HCT116 (cell line): ENCODE data around the gene MTUS2. TPM values are rescaled to one million over a fixed set of nuclear protein-coding genes. Genes with fewer than 3 reads are reported as not detected.
A peak's percentile ranks its signal among the peaks of the same experiment; 100 is the strongest.

ENCODE experiments used
- ATAC-seq: fragments of 200-7000 bp; cut with Tn5 transposase; 2 replicates; pipeline ENCODE4 v1.9.1; 2020; ENCODE audit warnings: mild to moderate bottlenecking, moderate library complexity
- BruUV-seq: library from RNA; stranded (reverse); fragments of 400-500 nt; replicated peaks from 2 replicates; lab custom pipeline; 2021; lab: Mats Ljungman, UMichigan
- CTCF ChIA-PET: fragments of 300-600 bp; sonication (Branson Sonifier 250); formaldehyde crosslinking; loops from one replicate; lab custom pipeline; 2021; ENCODE audit warnings: antibody characterized with exemption; lab: Charles Lee
- POLR2A ChIA-PET: fragments of 300-600, 350-600 bp; sonication (Branson Sonifier 250); formaldehyde crosslinking; loops from one replicate; lab custom pipeline; 2021; ENCODE audit warnings: antibody characterized with exemption; lab: Charles Lee
- RAD21 ChIA-PET, 2 experiments: fragments of 300-600 bp; sonication (Branson Sonifier 250); formaldehyde crosslinking; loops; one replicate each; lab custom pipeline; 2023; ENCODE audit warnings: low total read pairs in 2 of 2; ENCODE audit not compliant: uncharacterized antibody in 2 of 2, unreplicated experiment in 2 of 2, low non-redundant PET in 1 of 2; lab: Charles Lee
- DNase-seq: peaks from one replicate; pipeline ENCODE4 v3.0.0-alpha.2; 2010; ENCODE audit warnings: low read depth, low spot score
- H2AFZ ChIP-seq: fragments of 200-600 bp; shearing (Covaris generic), sonication (generic); 2 replicates; pipeline ENCODE4 v1.6.1; 2017; ENCODE audit warnings: low read depth, mixed run types, mixed read lengths, antibody characterized with exemption, low read length; ENCODE audit not compliant: poor library complexity, severe bottlenecking
- H3K27ac ChIP-seq: 2 replicates; pipeline ENCODE4 v1.5.1; 2012; ENCODE audit warnings: low read depth, low read length
- H3K27me3 ChIP-seq: fragments of 200-600 bp; sonication (generic); 2 replicates; pipeline ENCODE4 v1.6.1; 2016; ENCODE audit warnings: mixed run types, low read length, mixed read lengths; ENCODE audit not compliant: insufficient read depth
- H3K36me3 ChIP-seq, 2 experiments: fragments of 200-500 bp in 1 of 2; fragments of 200-600 bp in 1 of 2; sonication (Bioruptor generic) in 1 of 2; sonication (generic) in 1 of 2; 2 replicates each; pipeline versions ENCODE4 v1.5.1 to v1.6.1; 2014 to 2016; ENCODE audit warnings: low read length in 2 of 2, inconsistent platforms in 1 of 2, mixed read lengths in 1 of 2, mixed run types in 1 of 2; ENCODE audit not compliant: insufficient read depth in 2 of 2, control insufficient read depth in 1 of 2
- H3K4me1 ChIP-seq, 2 experiments: fragments of 200-600 bp in 1 of 2; sonication (generic) in 1 of 2; 2 replicates each; pipeline versions ENCODE4 v1.5.1 to v1.6.1; 2012 to 2017; ENCODE audit warnings: low read length in 2 of 2, inconsistent platforms in 1 of 2, mild to moderate bottlenecking in 1 of 2, mixed read lengths in 1 of 2, mixed run types in 1 of 2, moderate library complexity in 1 of 2; ENCODE audit not compliant: insufficient read depth in 2 of 2, control insufficient read depth in 1 of 2
- H3K4me2 ChIP-seq: fragments of 200-600 bp; sonication (generic); 2 replicates; pipeline ENCODE4 v1.6.1; 2017; ENCODE audit warnings: mixed run types, low read length, mixed read lengths
- H3K4me3 ChIP-seq, 2 experiments: fragments of 200-600 bp in 1 of 2; sonication (generic) in 1 of 2; replicated peaks in 1 of 2; 2 replicates each; pipeline ENCODE4 v1.5.1; 2011 to 2016; ENCODE audit warnings: low read length in 2 of 2, control low read depth in 1 of 2, low read depth in 1 of 2, mild to moderate bottlenecking in 1 of 2, mixed read lengths in 1 of 2, mixed run types in 1 of 2
- H3K79me2 ChIP-seq: fragments of 200-600 bp; sonication (generic); 2 replicates; pipeline ENCODE4 v1.6.1; 2017; ENCODE audit warnings: mild to moderate bottlenecking, mixed run types, low read length, moderate library complexity, mixed read lengths; ENCODE audit not compliant: insufficient read depth
- H3K9ac ChIP-seq: fragments of 200-600 bp; sonication (generic); 2 replicates; pipeline ENCODE4 v1.6.1; 2016; ENCODE audit warnings: low read length, mixed read lengths
- H3K9me2 ChIP-seq: fragments of 200-600 bp; sonication (generic), shearing (Covaris generic); 2 replicates; pipeline ENCODE4 v1.6.1; 2017; ENCODE audit warnings: mixed run types, mild to moderate bottlenecking, moderate library complexity; ENCODE audit not compliant: insufficient read depth
- H3K9me3 ChIP-seq, 2 experiments: fragments of 200-500 bp in 1 of 2; fragments of 200-600 bp in 1 of 2; sonication (Bioruptor generic) in 1 of 2; sonication (generic) in 1 of 2; 2 replicates each; pipeline ENCODE4 v1.6.1; 2014 to 2017; ENCODE audit warnings: low read length in 2 of 2, mixed read lengths in 2 of 2, inconsistent platforms in 1 of 2, low read depth in 1 of 2, mild to moderate bottlenecking in 1 of 2, mixed run types in 1 of 2, moderate library complexity in 1 of 2; ENCODE audit not compliant: control insufficient read depth in 1 of 2, insufficient read depth in 1 of 2
- H4K20me1 ChIP-seq: fragments of 200-600 bp; sonication (generic), shearing (Covaris generic); 2 replicates; pipeline ENCODE4 v1.6.1; 2017; ENCODE audit warnings: mixed run types, mild to moderate bottlenecking, moderate library complexity; ENCODE audit not compliant: insufficient read depth
- ATF3 ChIP-seq: IDR thresholded peaks from 2 replicates; pipeline ENCODE4 v1.6.1; 2012
- CBX3 ChIP-seq: IDR thresholded peaks from 2 replicates; pipeline ENCODE4 v1.6.1; 2012; ENCODE audit warnings: low read depth
- CTCF ChIP-seq, 3 experiments: fragments of 200-600 bp in 1 of 3; sonication (generic) in 1 of 3; IDR thresholded peaks in 2 of 3; conservative IDR thresholded peaks in 1 of 3; 2 replicates each; pipeline ENCODE4 v1.5.1; 2012 to 2017; ENCODE audit warnings: low read depth in 2 of 3, low read length in 2 of 3, antibody characterized with exemption in 1 of 3, borderline replicate concordance in 1 of 3, control low read depth in 1 of 3, mild to moderate bottlenecking in 1 of 3, mixed read lengths in 1 of 3, mixed run types in 1 of 3, moderate library complexity in 1 of 3; ENCODE audit not compliant: insufficient read depth in 1 of 3
- FOSL1 ChIP-seq: IDR thresholded peaks from 2 replicates; pipeline ENCODE4 v1.6.1; 2012; ENCODE audit warnings: low read depth
- TCF7L2 ChIP-seq: IDR thresholded peaks from 2 replicates; pipeline ENCODE4 v1.7.0; 2011; ENCODE audit warnings: borderline replicate concordance, inconsistent platforms; ENCODE audit not compliant: insufficient read depth, insufficient read length; ENCODE audit errors: extremely low read depth
- YY1 ChIP-seq: IDR thresholded peaks from 2 replicates; pipeline ENCODE4 v1.6.1; 2011; ENCODE audit warnings: low read length, low read depth, moderate library complexity, mild to moderate bottlenecking; ENCODE audit not compliant: insufficient replicate concordance; ENCODE audit errors: extremely low read depth
- ZBTB33 ChIP-seq: IDR thresholded peaks from 2 replicates; pipeline ENCODE4 v1.6.1; 2011; ENCODE audit warnings: mild to moderate bottlenecking, low read length, moderate library complexity; ENCODE audit not compliant: insufficient replicate concordance; ENCODE audit errors: extremely low read depth
- ZNF274 ChIP-seq: fragments of 200-500 bp; sonication (Bioruptor generic); IDR thresholded peaks from 2 replicates; pipeline ENCODE4 v1.6.1; 2014; ENCODE audit warnings: mild to moderate bottlenecking, low read depth, low read length, inconsistent platforms
- intact Hi-C: fragments of 100-400 bp; cut with micrococcal nuclease; formaldehyde crosslinking; loops from 2 replicates; pipeline ENCODE4 v1.10.0; 2022
- total RNA-seq: library from RNA; stranded (reverse); gene quantifications from one replicate; pipeline ENCODE4 v1.2.1, GENCODE V29; 2021; ENCODE audit not compliant: unreplicated experiment

MTUS2 gene
- total RNA-seq, 1 experiment from 2014 or later = 0.02 TPM

GRCh38 chr13:29284726-29285125, 464.6 kb downstream of the MTUS2 start:
- intact Hi-C loops = no loop called here
- Histone ChIP-seq H3K9me3 (no peaks in the 10 kb centered on the region), H3K36me3 (no peaks in the 10 kb centered on the region), H2AFZ (no peak overlapping the region), H3K9me2 (no peaks in the 10 kb centered on the region), H3K79me2 (no peaks in the 10 kb centered on the region), H3K9ac (no peak overlapping the region), H3K4me3 (no peak overlapping the region), H3K4me2 (no peak overlapping the region), H3K4me1 (no peaks in the 10 kb centered on the region), H4K20me1 (no peaks in the 10 kb centered on the region; the same call in 1 of the 2 replicates), H3K27me3 (peaks cover 59% of the 10 kb centered on the region), H3K27ac (no peak overlapping the region)
- RAD21 ChIA-PET = no interaction called here
- no peak for ATAC-seq
- no TSS peak for BruUV-seq
- TF ChIP-seq TCF7L2 = no peak
- TF ChIP-seq ZNF274 = no peak
- no peak for TF ChIP-seq CBX3
- no peak for TF ChIP-seq ATF3
- no peak for TF ChIP-seq FOSL1
- no peak for TF ChIP-seq ZBTB33
- no peak for TF ChIP-seq YY1
- TF ChIP-seq CTCF (IDR thresholded peaks at IDR 0.05 in 2 of 3, conservative IDR thresholded peaks at IDR 0.05 in 1 of 3; ENCODE audit: borderline replicate concordance in 1 of 3, insufficient read depth in 1 of 3, low read depth in 2 of 3, low read length in 2 of 3) = 0 out of 6 replicates have a peak, but pooled peaks of 2 of the 3 experiments have one; percentile 6 to 20
- CTCF ChIA-PET = interaction anchor here (0.6 kb wide), 1 partner anchor 9 kb away, joined by 3 read pairs; no protein-coding TSS in a partner anchor
- POLR2A ChIA-PET = no interaction called here
- DNase-seq = no peak
